Measurements from ENCODE around the gene MIDN.
"Not testable (repeated sequence)": the region's sequence is repeated elsewhere in the genome, so short reads cannot be mapped to it uniquely, and the experiment has no call there.

MIDN gene

DNA sequence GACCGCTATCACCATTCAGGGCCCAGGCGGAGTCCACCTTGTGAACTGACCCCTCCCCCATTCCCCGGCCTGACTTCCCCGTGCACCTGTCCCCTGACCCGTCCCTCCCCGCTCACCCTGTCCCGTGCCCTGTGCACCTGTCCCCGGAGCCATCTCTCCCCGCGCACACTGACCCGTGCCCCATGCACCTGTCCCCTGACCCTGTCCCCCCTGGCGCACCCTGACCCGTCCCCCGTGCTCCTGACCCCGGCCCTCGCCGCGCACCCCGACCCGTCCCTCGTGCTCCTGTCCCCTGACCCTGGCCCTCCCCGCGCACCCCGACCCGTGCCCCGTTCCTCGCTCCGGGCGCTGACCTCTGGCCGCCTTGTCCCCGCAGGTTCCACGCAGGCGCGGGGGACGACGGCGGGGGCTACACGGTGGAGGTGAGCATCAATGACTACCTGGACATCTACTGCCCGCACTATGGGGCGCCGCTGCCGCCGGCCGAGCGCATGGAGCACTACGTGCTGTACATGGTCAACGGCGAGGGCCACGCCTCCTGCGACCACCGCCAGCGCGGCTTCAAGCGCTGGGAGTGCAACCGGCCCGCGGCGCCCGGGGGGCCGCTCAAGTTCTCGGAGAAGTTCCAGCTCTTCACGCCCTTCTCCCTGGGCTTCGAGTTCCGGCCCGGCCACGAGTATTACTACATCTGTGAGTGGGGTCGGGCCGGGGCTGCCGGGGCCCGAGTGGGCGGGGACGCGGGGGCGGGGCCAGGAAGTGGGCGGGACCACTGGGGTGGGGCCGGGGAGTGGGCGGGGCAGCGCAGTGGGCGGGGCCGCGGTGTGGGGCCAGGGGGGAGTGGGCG is 47.0 kb downstream of the MIDN start:
- DNase-seq (ENCODE audit: low read depth), result no peak

DNA sequence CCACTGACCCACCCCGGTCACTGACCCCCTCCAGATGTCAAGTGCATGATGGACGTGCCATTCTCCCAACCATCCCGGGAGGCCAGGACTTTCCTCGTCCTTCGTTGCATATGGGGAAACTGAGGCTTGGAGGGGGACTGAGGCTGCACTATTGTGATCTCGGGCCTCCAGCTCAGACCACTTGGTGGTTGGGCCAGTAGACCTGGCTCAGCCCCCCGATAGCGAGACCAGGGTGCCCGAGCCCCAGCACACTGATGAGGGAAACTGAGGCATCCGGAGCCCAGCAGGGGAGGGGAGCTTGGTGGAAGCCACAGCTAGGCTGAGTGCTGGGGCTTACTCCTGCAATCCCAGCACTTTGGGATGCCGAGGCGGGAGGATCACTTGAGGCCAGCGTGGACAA is 47.7 kb downstream of the MIDN start:
- DNase-seq (ENCODE audit: low read depth), result no peak

DNA sequence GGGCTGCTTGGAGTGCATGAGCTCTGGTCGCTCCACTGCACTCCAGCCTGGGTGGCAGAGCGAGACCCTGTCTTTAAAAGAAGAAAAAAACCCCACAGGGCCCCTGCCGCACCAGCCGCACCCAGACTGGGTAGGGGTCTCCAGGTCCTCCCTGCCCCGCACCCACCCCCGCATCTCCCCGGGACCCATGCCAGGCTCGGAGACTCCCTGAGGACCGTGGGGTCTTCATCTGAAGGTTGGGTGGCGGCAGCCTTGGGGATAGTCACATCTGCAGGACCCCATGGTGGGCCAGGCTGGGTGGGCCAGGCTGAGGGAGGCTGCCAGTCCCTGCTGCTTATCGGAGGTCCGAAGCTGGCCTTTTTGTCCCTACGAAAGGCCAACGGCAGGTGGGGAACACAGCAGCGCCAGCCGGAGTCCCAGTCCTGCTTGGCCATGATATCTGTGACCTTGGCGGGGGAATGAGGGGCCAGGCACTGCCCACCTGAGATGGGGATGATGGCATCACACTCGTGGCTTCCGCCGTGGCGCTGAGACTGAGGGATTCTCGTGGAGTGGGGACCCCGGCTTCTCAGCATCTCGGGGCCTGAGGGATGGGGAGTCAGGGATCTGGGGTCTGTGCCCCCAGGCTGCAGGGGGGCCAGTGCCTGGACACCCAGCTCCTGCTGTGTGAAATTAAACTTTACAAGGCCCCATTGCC is 48.3 kb downstream of the MIDN start:
- no peak for DNase-seq (ENCODE audit: low read depth)

DNA sequence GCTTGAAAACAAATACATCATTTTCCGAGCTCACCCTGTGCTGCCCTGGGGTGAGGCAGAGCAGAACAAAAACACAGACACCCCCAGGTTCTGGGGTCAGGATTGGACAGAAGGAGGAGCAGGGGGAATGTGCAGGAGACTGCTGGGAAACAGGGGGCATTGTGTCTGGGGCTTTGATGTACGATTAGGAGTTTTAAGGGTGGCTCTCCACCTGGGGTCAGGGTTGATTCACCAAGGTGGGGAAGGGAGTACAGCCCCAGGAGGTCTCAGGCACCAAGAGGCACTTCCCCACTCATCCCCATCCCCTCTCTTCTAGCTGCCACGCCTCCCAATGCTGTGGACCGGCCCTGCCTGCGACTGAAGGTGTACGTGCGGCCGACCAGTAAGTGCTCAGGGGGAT is 49.9 kb downstream of the MIDN start:
- DNase-seq (ENCODE audit: low read depth), result no peak

DNA sequence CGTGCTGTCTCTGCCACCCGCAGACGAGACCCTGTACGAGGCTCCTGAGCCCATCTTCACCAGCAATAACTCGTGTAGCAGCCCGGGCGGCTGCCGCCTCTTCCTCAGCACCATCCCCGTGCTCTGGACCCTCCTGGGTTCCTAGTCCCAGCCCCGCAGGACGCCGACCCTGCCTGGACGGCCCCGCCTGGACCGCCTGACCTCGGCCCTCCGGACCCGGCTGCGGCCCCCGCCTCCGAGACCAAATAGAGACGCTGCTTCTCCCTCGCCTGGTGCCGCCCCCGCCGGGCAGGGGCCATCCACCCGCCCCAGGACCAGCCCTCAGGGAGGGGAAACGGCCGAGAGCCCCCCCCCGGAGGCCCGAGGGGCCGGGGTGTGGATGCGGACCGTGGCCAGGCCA is 51.4 kb downstream of the MIDN start:
- DNase-seq (ENCODE audit: low read depth), result no peak

DNA sequence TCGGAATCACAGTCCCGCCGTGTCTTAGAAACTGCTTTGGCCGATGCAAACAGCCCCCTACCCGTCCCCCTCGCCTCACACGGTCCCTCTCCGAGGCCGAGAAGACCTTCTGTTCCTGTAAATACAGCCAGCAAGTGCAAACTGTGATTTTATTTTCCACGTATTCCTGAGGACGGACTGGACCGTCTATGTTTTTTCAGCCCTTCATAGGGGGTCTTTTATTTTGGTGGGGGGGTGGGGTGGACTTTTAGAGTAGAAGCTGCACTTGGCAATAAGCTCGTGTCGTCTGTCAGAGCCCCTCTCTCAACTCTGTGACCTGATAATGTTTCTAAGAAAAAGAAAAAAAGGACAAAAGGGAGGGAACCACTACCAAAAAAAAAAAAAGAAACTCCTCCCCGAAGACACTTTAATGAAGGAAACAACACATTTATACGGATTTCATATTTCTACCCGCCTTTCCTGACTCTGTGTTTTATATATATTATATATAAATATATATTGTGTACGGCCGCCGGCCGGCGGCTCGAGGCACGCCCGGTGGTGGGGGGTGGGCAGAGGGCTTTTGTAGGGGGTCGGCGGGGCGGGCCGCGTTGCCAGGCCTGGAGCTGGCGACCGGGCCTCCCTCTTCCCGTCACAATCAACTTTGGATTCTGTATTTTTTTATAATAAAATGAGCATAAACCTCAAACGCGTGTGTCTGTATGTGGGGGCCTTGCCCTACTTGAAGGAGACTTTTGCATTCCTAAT is 52.5 kb downstream of the MIDN start:
- no peak for DNase-seq (ENCODE audit: low read depth)

DNA sequence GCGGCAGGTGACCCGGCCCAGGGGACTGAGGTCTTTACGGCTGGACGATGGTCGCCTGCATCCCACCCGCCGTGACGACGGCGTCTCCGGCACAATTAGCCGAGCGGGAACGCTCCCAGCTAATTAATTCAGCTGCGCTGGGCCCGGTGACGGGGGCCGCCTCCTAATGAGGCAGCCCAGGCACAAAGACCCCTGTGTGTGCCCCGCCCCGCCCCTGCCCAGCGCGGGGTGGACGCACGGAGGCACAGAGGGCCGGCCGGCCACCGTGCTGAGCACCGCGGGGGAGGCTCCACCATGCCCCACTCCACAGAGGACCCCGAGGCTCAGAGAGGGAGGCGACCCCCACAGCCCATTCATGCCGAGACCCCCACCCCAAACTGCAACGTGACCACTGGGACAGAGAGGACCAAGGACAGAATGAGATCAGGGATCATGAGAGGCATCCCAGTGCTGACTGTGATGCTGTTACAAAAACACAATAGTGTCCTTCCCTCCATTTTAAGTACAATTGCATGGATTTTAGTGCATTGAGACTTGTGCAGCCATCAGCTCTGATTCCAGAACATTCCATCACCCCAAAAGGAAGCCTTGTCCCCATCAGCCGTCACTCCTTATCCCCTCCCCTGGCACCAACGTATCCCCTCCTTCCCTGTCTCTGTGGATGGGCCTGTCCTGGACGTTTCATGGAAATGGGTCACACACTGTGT is 54.3 kb downstream of the MIDN start:
- no peak for DNase-seq (ENCODE audit: low read depth)

DNA sequence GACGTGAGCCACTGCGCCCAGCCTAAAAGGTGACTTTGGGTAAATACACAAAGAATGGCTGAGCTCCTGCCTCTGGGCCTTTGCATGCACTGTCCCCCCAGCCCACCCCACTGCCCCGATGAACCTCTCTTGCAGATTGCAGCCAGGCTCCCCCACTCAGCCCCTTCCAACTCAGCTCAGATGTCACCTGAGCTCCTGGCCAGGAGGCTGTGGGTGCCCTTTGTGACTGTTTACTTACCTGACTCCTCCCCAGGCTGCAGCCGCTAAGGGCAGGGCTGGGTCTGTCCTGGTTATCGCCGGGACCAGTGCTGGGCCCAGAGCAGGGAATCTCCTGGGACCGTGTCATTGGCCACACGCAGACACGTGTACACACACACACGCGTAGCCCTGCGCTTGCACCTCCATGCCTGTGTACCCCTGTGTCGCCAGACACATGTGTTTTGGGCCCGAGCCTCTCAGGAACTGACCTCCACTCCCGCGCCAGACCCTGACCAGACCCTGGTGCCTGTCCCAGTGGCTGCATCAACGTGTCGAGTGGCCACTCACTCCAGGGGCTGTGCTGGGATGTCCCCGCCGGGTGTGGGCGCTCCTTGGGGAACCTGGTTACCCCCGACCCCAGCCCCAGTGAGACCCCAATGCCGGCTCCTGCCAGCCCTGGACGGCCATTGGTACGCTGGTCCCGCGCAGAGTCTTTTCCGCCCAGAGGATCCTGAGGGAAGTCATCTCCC is 56.0 kb downstream of the MIDN start:
- DNase-seq (ENCODE audit: low read depth), result no peak

DNA sequence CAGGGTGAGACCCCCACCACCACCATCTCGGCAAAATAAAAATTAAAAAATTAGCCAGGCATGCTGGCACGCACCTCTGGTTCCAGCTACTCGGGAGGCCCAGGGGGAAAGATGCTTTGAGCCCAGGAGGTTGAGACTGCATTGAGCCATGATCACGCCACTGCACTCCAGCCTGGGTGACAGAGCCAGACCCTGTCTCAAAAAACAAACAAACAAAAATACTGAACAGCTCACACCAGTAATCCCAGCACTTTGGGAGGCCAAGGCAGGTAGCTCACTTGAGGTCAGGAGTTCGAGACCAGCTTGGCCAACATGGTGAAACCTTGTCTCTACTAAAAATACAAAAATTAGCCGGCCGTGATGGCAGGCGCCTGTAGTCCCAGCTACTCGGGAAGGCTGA is 57.0 kb downstream of the MIDN start:
- not testable (repeated sequence) for DNase-seq (ENCODE audit: low read depth)

DNA sequence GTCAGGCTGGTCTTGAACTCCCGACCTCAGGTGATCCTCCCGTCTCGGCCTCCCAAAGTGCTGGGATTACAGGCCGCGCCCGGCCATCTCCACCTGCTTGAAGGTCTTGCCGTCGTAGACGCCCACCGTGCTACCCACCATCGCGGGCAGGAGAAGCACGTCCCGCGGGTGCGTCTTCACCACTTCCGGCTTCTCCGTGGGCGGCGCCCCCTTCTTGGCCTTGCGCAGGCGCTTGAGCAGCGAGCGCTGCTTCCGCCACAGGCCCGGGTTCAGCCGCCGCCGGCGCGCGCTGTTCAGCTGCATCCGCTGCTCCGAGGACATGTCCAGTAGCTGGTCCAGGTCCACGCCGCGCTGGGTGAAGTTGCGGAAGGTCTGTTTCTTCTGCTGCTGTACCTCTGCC is 58.9 kb downstream of the MIDN start:
- DNase-seq (ENCODE audit: low read depth), result no peak

DNA sequence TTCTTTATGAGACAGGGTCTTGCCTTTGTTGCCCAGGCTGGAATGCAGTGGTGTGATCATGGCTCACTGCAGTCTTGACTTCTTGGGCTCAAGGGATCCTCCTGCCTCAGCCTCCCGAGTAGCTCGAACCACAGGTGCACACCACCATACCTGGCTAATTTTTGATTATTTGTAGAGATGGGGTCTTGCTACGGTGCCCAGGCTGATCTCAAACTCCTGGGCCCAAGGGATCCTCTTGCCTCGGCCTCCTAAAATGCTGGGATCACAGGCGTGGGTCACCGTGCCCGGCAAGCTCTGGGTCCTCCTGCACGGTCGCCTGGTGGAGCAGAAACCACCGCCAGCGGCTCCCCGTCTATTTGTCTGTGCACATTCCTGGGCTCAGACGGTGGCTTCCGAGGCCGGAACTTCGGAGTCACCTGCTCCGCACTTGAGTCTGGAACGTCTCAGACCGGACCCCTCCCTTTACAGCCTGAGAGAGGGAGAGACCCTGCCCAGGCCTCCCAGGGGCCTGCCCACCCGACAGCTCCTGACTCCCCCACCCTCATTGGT is 59.4 kb downstream of the MIDN start:
- no peak for DNase-seq (ENCODE audit: low read depth)

DNA sequence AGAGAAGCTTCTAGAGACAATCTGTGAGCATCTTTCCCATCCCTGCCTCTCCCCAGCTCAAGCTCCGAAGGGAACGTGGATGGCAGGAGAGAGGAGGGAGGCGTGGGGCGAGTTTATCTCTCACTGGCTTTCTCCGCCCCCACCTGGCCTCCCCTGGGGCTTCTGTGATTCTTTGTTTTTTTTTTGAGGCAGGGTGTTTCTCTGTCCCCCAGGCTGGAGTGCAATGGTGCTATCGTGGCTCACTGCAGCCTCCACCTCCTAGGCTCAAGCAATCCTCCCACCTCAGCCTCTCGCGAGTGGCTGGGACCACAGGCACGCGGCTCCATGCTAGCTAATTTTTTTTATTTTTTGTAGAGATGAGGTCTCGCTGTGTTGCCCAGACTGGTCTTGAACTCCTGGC is 60.3 kb downstream of the MIDN start:
- DNase-seq (ENCODE audit: low read depth), result no peak
